BJ (cell line): ENCODE data around the gene LTB4R. TPM values are rescaled to one million over a fixed set of nuclear protein-coding genes. Genes with fewer than 3 reads are reported as not detected.
"Not testable (repeated sequence)": the region's sequence is repeated elsewhere in the genome, so short reads cannot be mapped to it uniquely, and the experiment has no call there.

Experiments
- CTCF ChIA-PET: fragments of 350-600 bp; formaldehyde crosslinking; extraction: SDS; loops from one replicate; lab custom pipeline; 2021; ENCODE audit warnings: antibody characterized with exemption, inconsistent platforms; lab: Yijun Ruan, JAX
- POLR2A ChIA-PET: fragments of 300-600 bp; sonication (Branson Sonifier 250); formaldehyde crosslinking; extraction: SDS; loops from one replicate; lab custom pipeline; 2021; ENCODE audit warnings: antibody characterized with exemption; lab: Charles Lee
- DNase-seq: peaks from one replicate; pipeline ENCODE4 v3.0.0-alpha.2; 2011; ENCODE audit warnings: low read depth
- H3K27me3 ChIP-seq: 2 replicates; pipeline ENCODE4 v1.6.0; 2011; ENCODE audit warnings: low read length; ENCODE audit not compliant: control insufficient read depth, insufficient read depth
- H3K36me3 ChIP-seq: 2 replicates; pipeline ENCODE4 v1.5.1; 2011; ENCODE audit warnings: low read length; ENCODE audit not compliant: control insufficient read depth, insufficient read depth
- H3K4me3 ChIP-seq: 2 replicates; pipeline ENCODE4 v1.5.1; 2011; ENCODE audit warnings: low read depth, mild to moderate bottlenecking, control low read depth, low read length
- CTCF ChIP-seq: IDR thresholded peaks from 2 replicates; pipeline ENCODE4 v1.5.1; 2011; ENCODE audit warnings: low read depth, mild to moderate bottlenecking, control low read depth, inconsistent platforms, low read length, moderate library complexity; ENCODE audit not compliant: insufficient read depth
- polyA plus RNA-seq: library from polyadenylated mRNA; depleted of rRNA; stranded (reverse); fragments of >200 nt; gene quantifications from 2 replicates; pipeline ENCODE4 v1.2.3, GENCODE V29; 2011

Gene LTB4R
- polyA plus RNA-seq, 1 experiment = 2.6 TPM

GRCh38 chr14:24325963-24326362 is 14.7 kb downstream of the LTB4R start:
- no peak overlapping the region for H3K4me3 ChIP-seq
- peaks cover 4% of the 10 kb centered on the region; the same call in 1 of the 2 replicates for H3K27me3 ChIP-seq
- H3K36me3 ChIP-seq = no peaks in the 10 kb centered on the region; the same call in 1 of the 2 replicates
- DNase-seq = no peak
- CTCF ChIA-PET = interaction anchor here (2.7 to 16.8 kb wide), 5 partner anchors 18 to 110 kb away, joined by 7 to 491 read pairs (median 37); partner anchors contain the start of genes CBLN3, CIDEB and KHNYN
- POLR2A ChIA-PET = interaction anchor here (0.6 kb wide), 1 partner anchor 114 kb away, joined by 3 read pairs; no protein-coding TSS in a partner anchor
- no peak for TF ChIP-seq CTCF

GRCh38 chr14:24327303-24327702 is 16.0 kb downstream of the LTB4R start:
- Histone ChIP-seq H3K27me3 (peaks cover 4% of the 10 kb centered on the region; the same call in 1 of the 2 replicates), H3K36me3 (no peaks in the 10 kb centered on the region; the same call in 1 of the 2 replicates), H3K4me3 (no peak overlapping the region)
- ChIA-PET POLR2A (no interaction called here), CTCF (interaction anchor here (0.6 to 16.8 kb wide), 14 partner anchors 9 to 807 kb away, joined by 3 to 491 read pairs (median 6); partner anchors contain the start of genes CBLN3, CIDEB, KHNYN and RIPK3)
- no peak for TF ChIP-seq CTCF
- DNase-seq = no peak

- ChIA-PET POLR2A (interaction anchor here (0.6 kb wide), 1 partner anchor 35 kb away, joined by 4 read pairs; no protein-coding TSS in a partner anchor), CTCF (interaction anchor here (0.8 to 16.8 kb wide), 14 partner anchors 9 to 114 kb away, joined by 3 to 491 read pairs (median 8); partner anchors contain the start of genes CBLN3, CIDEB, KHNYN and LTB4R)
- not testable (repeated sequence) for H3K4me3 ChIP-seq, H3K36me3 ChIP-seq, H3K27me3 ChIP-seq, DNase-seq
- TF ChIP-seq CTCF = peak; percentile 44
These were observed 16.6 kb downstream of the LTB4R start for GRCh38 chr14:24327914-24328313.

- H3K27me3 ChIP-seq = peaks cover 1% of the 10 kb centered on the region; the same call in 1 of the 2 replicates
- ChIA-PET POLR2A (no interaction called here), CTCF (interaction anchor here (0.8 to 16.8 kb wide), 9 partner anchors 11 to 351 kb away, joined by 3 to 491 read pairs (median 12); partner anchors contain the start of genes CBLN3, CIDEB, KHNYN and LTB4R)
- H3K36me3 ChIP-seq = no peaks in the 10 kb centered on the region; the same call in 1 of the 2 replicates
- TF ChIP-seq CTCF = no peak
- no peak overlapping the region for H3K4me3 ChIP-seq
- DNase-seq = no peak
These were observed 17.9 kb downstream of the LTB4R start for GRCh38 chr14:24329073-24329663.

GRCh38 chr14:24329736-24330135 is 18.4 kb downstream of the LTB4R start:
- Histone ChIP-seq H3K36me3 (no peaks in the 10 kb centered on the region; the same call in 1 of the 2 replicates), H3K4me3 (no peak overlapping the region), H3K27me3 (no peaks in the 10 kb centered on the region)
- no peak for DNase-seq
- TF ChIP-seq CTCF = no peak
- POLR2A ChIA-PET = no interaction called here
- CTCF ChIA-PET = interaction anchor here (0.8 to 16.8 kb wide), 8 partner anchors 11 to 351 kb away, joined by 3 to 491 read pairs (median 12); partner anchors contain the start of genes CBLN3, CIDEB, KHNYN and LTB4R
